Mesendoderm (in vitro differentiated cells): Measurements from ENCODE around the gene GAS2.
A peak's percentile ranks its signal among the peaks of the same experiment; 100 is the strongest.

ENCODE experiments used
- DNase-seq: peaks from one replicate; pipeline ENCODE4 v3.0.0; 2013
- H2AK5ac ChIP-seq: 2 replicates; pipeline ENCODE4 v1.6.1; 2013; ENCODE audit warnings: low read length, inconsistent platforms
- H2BK120ac ChIP-seq: 2 replicates; pipeline ENCODE4 v1.6.1; 2013; ENCODE audit warnings: low read depth, mild to moderate bottlenecking, low read length, moderate library complexity, mixed read lengths
- H2BK15ac ChIP-seq: replicated peaks from 2 replicates; pipeline ENCODE4 v1.6.1; 2013; ENCODE audit warnings: low read depth, mild to moderate bottlenecking, moderate library complexity
- H2BK5ac ChIP-seq: 2 replicates; pipeline ENCODE4 v1.6.1; 2013; ENCODE audit warnings: low read length, inconsistent platforms
- H3K18ac ChIP-seq: 2 replicates; pipeline ENCODE4 v1.6.1; 2013; ENCODE audit warnings: mild to moderate bottlenecking, low read length, mixed read lengths
- H3K23ac ChIP-seq: one replicate; pipeline ENCODE4 v1.6.1; 2013; ENCODE audit warnings: low read length
- H3K27ac ChIP-seq: 2 replicates; pipeline ENCODE4 v1.5.1; 2013; ENCODE audit warnings: low read depth, mild to moderate bottlenecking, inconsistent platforms, low read length, moderate library complexity
- H3K27me3 ChIP-seq: 2 replicates; pipeline ENCODE4 v1.6.1; 2013; ENCODE audit warnings: low read length, control low read depth, mild to moderate bottlenecking, inconsistent platforms; ENCODE audit not compliant: insufficient read depth, poor library complexity
- H3K36me3 ChIP-seq: 2 replicates; pipeline ENCODE4 v1.6.1; 2013; ENCODE audit warnings: low read length, inconsistent platforms; ENCODE audit not compliant: control insufficient read depth, insufficient read depth
- H3K4ac ChIP-seq: one replicate; pipeline ENCODE4 v1.6.1; 2013; ENCODE audit warnings: low read depth, mild to moderate bottlenecking, low read length, moderate library complexity
- H3K4me1 ChIP-seq: 2 replicates; pipeline ENCODE4 v1.6.1; 2013; ENCODE audit warnings: low read depth, low read length, inconsistent platforms; ENCODE audit not compliant: control insufficient read depth
- H3K4me2 ChIP-seq: 2 replicates; pipeline ENCODE4 v1.6.1; 2013; ENCODE audit warnings: low read length
- H3K4me3 ChIP-seq: 2 replicates; pipeline ENCODE4 v1.5.1; 2013; ENCODE audit warnings: mild to moderate bottlenecking, low read length
- H3K56ac ChIP-seq: one replicate; pipeline ENCODE4 v1.6.1; 2013; ENCODE audit warnings: low read length
- H3K79me1 ChIP-seq: 2 replicates; pipeline ENCODE4 v1.6.1; 2013; ENCODE audit warnings: low read length, inconsistent platforms
- H3K79me2 ChIP-seq: 2 replicates; pipeline ENCODE4 v1.6.1; 2013; ENCODE audit warnings: mild to moderate bottlenecking, low read length; ENCODE audit not compliant: control insufficient read depth, insufficient read depth
- H3K9ac ChIP-seq: 2 replicates; pipeline ENCODE4 v1.6.1; 2013; ENCODE audit warnings: low read length, inconsistent platforms
- H4K5ac ChIP-seq: one replicate; pipeline ENCODE4 v1.6.1; 2013; ENCODE audit warnings: low read length
- H4K8ac ChIP-seq: one replicate; pipeline ENCODE4 v1.6.1; 2013; ENCODE audit warnings: low read depth, mild to moderate bottlenecking, control low read depth, low read length, moderate library complexity
- WGBS: extraction: QIAGEN DNeasy Blood & Tissue Kit; methylation state at CpG from one replicate; pipeline ENCODE4 v1.1.7; 2013; ENCODE audit warnings: low lambda C conversion rate, missing lambda C conversion rate; ENCODE audit not compliant: insufficient coverage; ENCODE audit errors: extremely low coverage; 5-methylcytosine and 5-hydroxymethylcytosine counted together

GAS2 gene

GRCh38 chr11:22733475-22734248 lies 67.3 kb downstream of the GAS2 start:
- no peak overlapping the region for H3K9ac ChIP-seq

DNA sequence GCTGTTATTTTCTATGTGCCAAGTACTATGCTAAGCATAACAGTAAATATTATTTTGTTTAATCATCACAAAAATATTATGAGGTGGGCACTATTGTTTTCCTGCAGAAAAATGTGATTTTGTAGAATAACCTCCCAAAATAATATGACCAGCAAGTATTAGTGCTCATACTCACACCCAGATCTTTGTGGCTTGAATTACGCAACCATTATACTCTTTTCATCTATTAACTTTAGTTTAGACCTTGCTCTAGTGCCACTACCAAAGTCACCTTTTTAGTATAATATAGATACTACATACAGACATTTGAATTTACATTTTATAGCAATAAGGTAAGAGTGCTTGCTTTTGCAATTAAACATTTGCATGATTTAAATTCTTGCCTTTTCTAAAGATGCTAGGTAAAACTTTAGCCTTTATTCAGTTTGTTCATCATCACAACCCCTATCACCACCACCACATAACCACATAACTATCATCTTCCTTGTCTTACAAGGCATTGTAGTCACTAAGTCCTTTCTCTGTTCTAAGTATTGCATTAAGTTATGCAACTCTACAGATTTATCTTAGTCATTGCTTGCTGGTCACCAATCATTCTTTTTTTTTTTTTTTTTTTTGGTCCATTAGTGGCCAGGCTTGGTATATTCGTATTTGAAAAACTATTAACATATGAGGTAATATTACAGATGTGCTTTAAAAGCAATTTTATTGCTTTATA lies 68.4 kb downstream of the GAS2 start:
- H2BK15ac ChIP-seq, result no peak overlapping the region
- H3K79me2 ChIP-seq, result no peaks in the 10 kb centered on the region
- no peak overlapping the region for H2AK5ac ChIP-seq
- WGBS, result no CpG with 5 or more reads among the region's 2 CpGs
- H3K9ac ChIP-seq, result no peak overlapping the region
- H3K4ac ChIP-seq, result no peak overlapping the region
- H2BK120ac ChIP-seq, result no peak overlapping the region
- H3K4me1 ChIP-seq, result no peaks in the 10 kb centered on the region
- H4K8ac ChIP-seq, result no peak overlapping the region
- H3K4me3 ChIP-seq, result no peak overlapping the region
- H2BK5ac ChIP-seq, result no peak overlapping the region
- no peak overlapping the region for H3K4me2 ChIP-seq
- H3K23ac ChIP-seq, result no peak overlapping the region
- DNase-seq, result no peak
- no peak overlapping the region for H3K27ac ChIP-seq
- H4K5ac ChIP-seq, result no peak overlapping the region
- H3K56ac ChIP-seq, result no peak overlapping the region
- H3K27me3 ChIP-seq, result no peaks in the 10 kb centered on the region
- no peaks in the 10 kb centered on the region for H3K79me1 ChIP-seq
- no peaks in the 10 kb centered on the region for H3K36me3 ChIP-seq
- no peak overlapping the region for H3K18ac ChIP-seq

More at GRCh38 chr11:22733475-22734248, 67.3 kb downstream of the GAS2 start:
- Histone ChIP-seq H3K4me2 (no peak overlapping the region), H2BK15ac (no peak overlapping the region), H4K8ac (no peak overlapping the region), H3K23ac (no peak overlapping the region), H3K36me3 (no peaks in the 10 kb centered on the region), H3K4me1 (no peaks in the 10 kb centered on the region), H3K18ac (no peak overlapping the region), H3K79me1 (no peaks in the 10 kb centered on the region), H3K79me2 (no peaks in the 10 kb centered on the region), H2AK5ac (no peak overlapping the region), H3K4me3 (no peak overlapping the region), H3K56ac (no peak overlapping the region), H4K5ac (no peak overlapping the region), H3K4ac (no peak overlapping the region), H3K27me3 (no peaks in the 10 kb centered on the region), H3K27ac (no peak overlapping the region), H2BK5ac (no peak overlapping the region), H2BK120ac (no peak overlapping the region)
- no CpG with 5 or more reads among the region's 1 CpG for WGBS
- no peak for DNase-seq

- Histone ChIP-seq H4K8ac (no peak overlapping the region), H3K4me3 (no peak overlapping the region), H3K27me3 (no peaks in the 10 kb centered on the region), H3K79me2 (no peaks in the 10 kb centered on the region), H3K27ac (no peak overlapping the region), H3K79me1 (no peaks in the 10 kb centered on the region), H3K56ac (no peak overlapping the region), H2BK15ac (no peak overlapping the region), H3K4ac (no peak overlapping the region), H3K23ac (no peak overlapping the region), H3K9ac (no peak overlapping the region), H3K4me2 (no peak overlapping the region), H2BK5ac (no peak overlapping the region), H3K36me3 (no peaks in the 10 kb centered on the region), H2AK5ac (no peak overlapping the region), H4K5ac (no peak overlapping the region), H3K4me1 (no peaks in the 10 kb centered on the region), H2BK120ac (no peak overlapping the region), H3K18ac (no peak overlapping the region)
- DNase-seq, result no peak
- no CpG with 5 or more reads among the region's 2 CpGs for WGBS
Observed at GRCh38 chr11:22742157-22742613, 75.8 kb downstream of the GAS2 start.

GRCh38 chr11:22749536-22749935 lies 83.1 kb downstream of the GAS2 start:
- Histone ChIP-seq H2BK120ac (no peak overlapping the region), H3K4me2 (no peak overlapping the region), H3K4me3 (no peak overlapping the region), H3K4me1 (no peaks in the 10 kb centered on the region), H3K27ac (no peak overlapping the region), H2BK15ac (no peak overlapping the region), H3K18ac (no peak overlapping the region), H2BK5ac (no peak overlapping the region), H2AK5ac (no peak overlapping the region), H4K8ac (no peak overlapping the region), H3K56ac (no peak overlapping the region), H3K4ac (no peak overlapping the region), H3K79me2 (no peaks in the 10 kb centered on the region), H3K36me3 (no peaks in the 10 kb centered on the region), H3K23ac (no peak overlapping the region), H3K9ac (no peak overlapping the region), H3K79me1 (no peaks in the 10 kb centered on the region), H4K5ac (no peak overlapping the region), H3K27me3 (no peaks in the 10 kb centered on the region)
- no peak for DNase-seq
- WGBS, result no CpG with 5 or more reads among the region's 2 CpGs

DNA sequence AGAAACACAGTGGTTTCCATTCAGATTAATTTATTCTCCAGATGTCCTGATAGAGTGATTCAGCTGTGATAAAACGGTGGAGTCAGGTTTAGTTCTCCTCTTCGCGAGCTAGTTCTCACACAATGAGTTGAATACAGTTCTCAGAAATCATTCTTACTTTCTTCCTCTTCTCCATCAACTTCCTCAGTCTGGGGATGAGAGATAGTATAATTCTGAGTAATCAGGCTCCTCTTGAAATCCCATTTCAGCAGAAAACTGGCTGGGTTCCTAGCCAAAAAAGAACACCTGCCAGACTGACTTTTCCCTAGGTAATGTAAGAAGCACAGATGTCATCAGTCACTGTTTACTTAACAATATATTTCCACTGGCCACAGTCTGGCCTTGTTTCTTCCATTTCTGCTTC lies 86.5 kb downstream of the GAS2 start:
- no peaks in the 10 kb centered on the region for H3K36me3 ChIP-seq
- H3K56ac ChIP-seq, result no peak overlapping the region
- peak overlapping the region; percentile 28 for H2BK120ac ChIP-seq
- WGBS, result no CpG with 5 or more reads among the region's 3 CpGs
- H3K23ac ChIP-seq, result no peak overlapping the region
- no peaks in the 10 kb centered on the region for H3K79me2 ChIP-seq
- H3K4me1 ChIP-seq, result no peaks in the 10 kb centered on the region
- no peak overlapping the region for H3K27ac ChIP-seq
- no peaks in the 10 kb centered on the region for H3K27me3 ChIP-seq
- no peak overlapping the region for H3K4me3 ChIP-seq
- no peak overlapping the region for H4K8ac ChIP-seq
- H3K9ac ChIP-seq, result no peak overlapping the region
- no peak overlapping the region for H4K5ac ChIP-seq
- H3K4ac ChIP-seq, result no peak overlapping the region
- DNase-seq, result no peak
- no peak overlapping the region for H3K4me2 ChIP-seq
- no peak overlapping the region for H2AK5ac ChIP-seq
- H3K79me1 ChIP-seq, result no peaks in the 10 kb centered on the region
- H2BK5ac ChIP-seq, result no peak overlapping the region
- H3K18ac ChIP-seq, result no peak overlapping the region
- H2BK15ac ChIP-seq, result no peak overlapping the region
